ENCODE measurements around the gene GTF2H4. TPM values are rescaled to one million over a fixed set of nuclear protein-coding genes. Genes with fewer than 3 reads are reported as not detected.

GTF2H4 gene
- total RNA-seq, 2 experiments from 2014 or later: 30.5 to 48.7 TPM

GRCh38 chr6:30932665-30933365 lies 24.8 kb downstream of the GTF2H4 start:
- DNase-seq (ENCODE audit: low spot score): no peak
- Histone ChIP-seq H3K27ac (ENCODE audit: low read depth, low read length, poor library complexity, severe bottlenecking) (no peak overlapping the region), H3K4me2 (ENCODE audit: low read length) (no peak overlapping the region), H3K4me3 (ENCODE audit: low read depth, low read length, poor library complexity, severe bottlenecking) (no peak overlapping the region), H3K9me3 (ENCODE audit: low read length) (peaks cover 14% of the 10 kb centered on the region), H2AFZ (ENCODE audit: low read length) (no peak overlapping the region), H3K4me1 (ENCODE audit: insufficient read depth, low read length, poor library complexity, severe bottlenecking) (no peaks in the 10 kb centered on the region), H3K36me3 (ENCODE audit: insufficient read depth, low read length) (peaks cover 15% of the 10 kb centered on the region), H3K79me2 (ENCODE audit: insufficient read depth, low read depth, low read length) (no peaks in the 10 kb centered on the region), H4K20me1 (ENCODE audit: insufficient read depth, low read length) (no peaks in the 10 kb centered on the region), H3K9me2 (ENCODE audit: insufficient read depth, low read length) (no peaks in the 10 kb centered on the region)
- no TSS peak for BruUV-seq (replicated peaks)
- TF ChIP-seq, protein P1, sequence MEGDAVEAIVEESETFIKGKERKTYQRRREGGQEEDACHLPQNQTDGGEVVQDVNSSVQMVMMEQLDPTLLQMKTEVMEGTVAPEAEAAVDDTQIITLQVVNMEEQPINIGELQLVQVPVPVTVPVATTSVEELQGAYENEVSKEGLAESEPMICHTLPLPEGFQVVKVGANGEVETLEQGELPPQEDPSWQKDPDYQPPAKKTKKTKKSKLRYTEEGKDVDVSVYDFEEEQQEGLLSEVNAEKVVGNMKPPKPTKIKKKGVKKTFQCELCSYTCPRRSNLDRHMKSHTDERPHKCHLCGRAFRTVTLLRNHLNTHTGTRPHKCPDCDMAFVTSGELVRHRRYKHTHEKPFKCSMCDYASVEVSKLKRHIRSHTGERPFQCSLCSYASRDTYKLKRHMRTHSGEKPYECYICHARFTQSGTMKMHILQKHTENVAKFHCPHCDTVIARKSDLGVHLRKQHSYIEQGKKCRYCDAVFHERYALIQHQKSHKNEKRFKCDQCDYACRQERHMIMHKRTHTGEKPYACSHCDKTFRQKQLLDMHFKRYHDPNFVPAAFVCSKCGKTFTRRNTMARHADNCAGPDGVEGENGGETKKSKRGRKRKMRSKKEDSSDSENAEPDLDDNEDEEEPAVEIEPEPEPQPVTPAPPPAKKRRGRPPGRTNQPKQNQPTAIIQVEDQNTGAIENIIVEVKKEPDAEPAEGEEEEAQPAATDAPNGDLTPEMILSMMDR (conservative IDR thresholded peaks at IDR 0.05; ENCODE audit: low read length): no peak
- no peak for TF ChIP-seq EZH2phosphoT487 (IDR thresholded peaks at IDR 0.05; ENCODE audit: borderline replicate concordance, low read depth, low read length)
- POLR2A ChIA-PET: no interaction called here
- intact Hi-C loops (cut with micrococcal nuclease; ENCODE audit: unreplicated experiment): no loop called here
- CTCF ChIA-PET (ENCODE audit: unreplicated experiment): no interaction called here

DNA sequence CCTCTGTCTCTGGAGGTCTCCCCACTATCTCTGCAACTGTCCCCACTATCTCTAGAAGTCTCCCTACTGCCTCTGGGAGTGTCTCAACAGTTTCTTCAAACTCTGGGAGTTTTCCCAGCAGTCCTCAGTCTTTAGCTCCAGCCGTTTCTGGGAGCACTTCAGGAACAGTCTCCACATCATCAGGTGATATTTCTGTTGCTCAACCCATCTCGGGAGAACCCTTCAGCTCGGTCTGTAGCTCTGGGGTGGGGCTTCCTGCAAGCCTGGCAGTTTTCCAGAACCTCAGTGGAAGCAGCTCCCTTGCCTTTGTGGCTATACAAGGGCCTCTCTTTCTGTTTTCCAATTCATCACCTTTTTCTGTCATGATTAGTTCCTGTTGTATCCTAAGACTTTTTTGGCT lies 27.0 kb downstream of the GTF2H4 start:
- no peaks in the 10 kb centered on the region for H4K20me1 ChIP-seq (ENCODE audit: insufficient read depth, low read length)
- H3K9me2 ChIP-seq (ENCODE audit: insufficient read depth, low read length): no peaks in the 10 kb centered on the region
- H3K27ac ChIP-seq (ENCODE audit: low read depth, low read length, poor library complexity, severe bottlenecking): no peak overlapping the region
- intact Hi-C loops (cut with micrococcal nuclease; ENCODE audit: unreplicated experiment): no loop called here
- H3K79me2 ChIP-seq (ENCODE audit: insufficient read depth, low read depth, low read length): no peaks in the 10 kb centered on the region
- CTCF ChIA-PET (ENCODE audit: unreplicated experiment): no interaction called here
- H3K4me2 ChIP-seq (ENCODE audit: low read length): no peak overlapping the region
- no peaks in the 10 kb centered on the region for H3K4me1 ChIP-seq (ENCODE audit: insufficient read depth, low read length, poor library complexity, severe bottlenecking)
- H3K4me3 ChIP-seq (ENCODE audit: low read depth, low read length, poor library complexity, severe bottlenecking): no peak overlapping the region
- H2AFZ ChIP-seq (ENCODE audit: low read length): no peak overlapping the region
- H3K9me3 ChIP-seq (ENCODE audit: low read length): no peaks in the 10 kb centered on the region
- no peak for TF ChIP-seq EZH2phosphoT487 (IDR thresholded peaks at IDR 0.05; ENCODE audit: borderline replicate concordance, low read depth, low read length)
- TF ChIP-seq, protein P1 (conservative IDR thresholded peaks at IDR 0.05; ENCODE audit: low read length): no peak
- POLR2A ChIA-PET: no interaction called here
- H3K36me3 ChIP-seq (ENCODE audit: insufficient read depth, low read length): no peaks in the 10 kb centered on the region
- no TSS peak for BruUV-seq (replicated peaks)
- DNase-seq (ENCODE audit: low spot score): no peak

DNA sequence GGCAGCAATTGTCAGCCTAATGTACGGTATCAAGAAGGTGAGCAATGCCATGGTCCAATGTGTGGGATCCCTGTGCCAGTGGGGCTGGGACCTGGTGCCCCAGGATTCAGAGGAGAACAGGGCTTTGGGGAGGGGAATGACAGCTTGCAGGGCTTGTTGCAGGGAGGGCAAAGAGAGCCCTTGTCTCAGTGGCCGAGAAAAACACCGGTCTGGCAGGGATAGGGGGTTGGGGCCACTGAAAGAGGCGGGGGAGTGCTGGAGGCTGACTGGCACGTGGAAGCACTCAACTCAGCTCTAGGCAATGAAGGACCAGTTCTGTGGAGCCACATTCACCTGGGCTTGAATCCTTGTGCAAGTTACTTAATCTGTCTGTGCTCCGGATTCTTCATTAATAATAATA lies 29.3 kb downstream of the GTF2H4 start:
- H3K9me2 ChIP-seq (ENCODE audit: insufficient read depth, low read length): no peaks in the 10 kb centered on the region
- H3K4me1 ChIP-seq (ENCODE audit: insufficient read depth, low read length, poor library complexity, severe bottlenecking): no peaks in the 10 kb centered on the region
- TF ChIP-seq, protein P1 (conservative IDR thresholded peaks at IDR 0.05; ENCODE audit: low read length): no peak
- no peak for TF ChIP-seq EZH2phosphoT487 (IDR thresholded peaks at IDR 0.05; ENCODE audit: borderline replicate concordance, low read depth, low read length)
- H3K36me3 ChIP-seq (ENCODE audit: insufficient read depth, low read length): no peaks in the 10 kb centered on the region
- H3K4me2 ChIP-seq (ENCODE audit: low read length): no peak overlapping the region
- no peak overlapping the region for H3K27ac ChIP-seq (ENCODE audit: low read depth, low read length, poor library complexity, severe bottlenecking)
- CTCF ChIA-PET (ENCODE audit: unreplicated experiment): no interaction called here
- no peaks in the 10 kb centered on the region for H3K79me2 ChIP-seq (ENCODE audit: insufficient read depth, low read depth, low read length)
- intact Hi-C loops (cut with micrococcal nuclease; ENCODE audit: unreplicated experiment): no loop called here
- H3K9me3 ChIP-seq (ENCODE audit: low read length): no peaks in the 10 kb centered on the region
- BruUV-seq (replicated peaks): no TSS peak
- no peak overlapping the region for H3K4me3 ChIP-seq (ENCODE audit: low read depth, low read length, poor library complexity, severe bottlenecking)
- no peaks in the 10 kb centered on the region for H4K20me1 ChIP-seq (ENCODE audit: insufficient read depth, low read length)
- POLR2A ChIA-PET: no interaction called here
- no peak for DNase-seq (ENCODE audit: low spot score)
- no peak overlapping the region for H2AFZ ChIP-seq (ENCODE audit: low read length)
